ENCODE results near the gene MELK.
A peak's percentile ranks its signal among the peaks of the same experiment; 100 is the strongest.

Gene MELK

DNA sequence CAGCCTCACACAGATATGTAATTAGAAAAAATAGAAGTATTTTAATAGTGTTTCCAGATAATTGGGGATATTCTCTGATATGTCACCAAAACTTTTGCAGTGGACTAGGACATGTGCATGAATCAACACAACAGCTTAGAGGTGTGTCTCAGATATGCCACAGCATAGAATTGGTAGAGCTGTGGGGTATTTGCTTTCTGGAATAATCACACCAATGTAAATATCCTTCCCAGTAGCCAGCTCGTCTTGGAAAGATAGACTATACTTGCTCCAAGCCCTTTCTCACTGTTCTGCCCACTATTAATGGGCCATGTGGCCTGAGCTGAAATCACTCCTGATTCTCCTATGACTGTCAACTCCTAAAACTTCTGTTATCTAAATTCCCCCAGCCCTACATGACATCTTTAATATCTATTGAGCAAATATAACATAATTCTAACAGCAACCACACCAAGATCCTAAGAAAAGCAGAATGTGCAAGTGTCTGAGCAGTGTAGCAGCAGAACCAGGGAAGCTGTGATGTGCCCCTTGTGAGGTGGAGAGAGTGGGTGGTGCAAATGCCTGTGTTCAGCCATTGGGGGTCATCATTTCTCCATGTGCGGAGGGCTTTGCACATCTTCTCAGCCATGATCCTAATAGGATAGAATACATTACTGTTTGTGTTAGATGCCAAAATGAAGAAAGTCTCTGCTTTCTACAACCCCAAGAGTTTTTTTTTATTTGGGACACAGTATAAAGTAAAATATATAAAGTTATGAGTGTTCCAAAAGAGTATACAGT lies 65.0 kb downstream of the MELK start:
- TF ChIP-seq, protein P1, sequence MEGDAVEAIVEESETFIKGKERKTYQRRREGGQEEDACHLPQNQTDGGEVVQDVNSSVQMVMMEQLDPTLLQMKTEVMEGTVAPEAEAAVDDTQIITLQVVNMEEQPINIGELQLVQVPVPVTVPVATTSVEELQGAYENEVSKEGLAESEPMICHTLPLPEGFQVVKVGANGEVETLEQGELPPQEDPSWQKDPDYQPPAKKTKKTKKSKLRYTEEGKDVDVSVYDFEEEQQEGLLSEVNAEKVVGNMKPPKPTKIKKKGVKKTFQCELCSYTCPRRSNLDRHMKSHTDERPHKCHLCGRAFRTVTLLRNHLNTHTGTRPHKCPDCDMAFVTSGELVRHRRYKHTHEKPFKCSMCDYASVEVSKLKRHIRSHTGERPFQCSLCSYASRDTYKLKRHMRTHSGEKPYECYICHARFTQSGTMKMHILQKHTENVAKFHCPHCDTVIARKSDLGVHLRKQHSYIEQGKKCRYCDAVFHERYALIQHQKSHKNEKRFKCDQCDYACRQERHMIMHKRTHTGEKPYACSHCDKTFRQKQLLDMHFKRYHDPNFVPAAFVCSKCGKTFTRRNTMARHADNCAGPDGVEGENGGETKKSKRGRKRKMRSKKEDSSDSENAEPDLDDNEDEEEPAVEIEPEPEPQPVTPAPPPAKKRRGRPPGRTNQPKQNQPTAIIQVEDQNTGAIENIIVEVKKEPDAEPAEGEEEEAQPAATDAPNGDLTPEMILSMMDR (IDR thresholded peaks at IDR 0.05; ENCODE audit: insufficient read depth, low read length, poor library complexity, severe bottlenecking), result peak; percentile 8
- Histone ChIP-seq H3K27me3 (replicated peaks; ENCODE audit: control insufficient read depth, insufficient read depth, low read length) (no peaks in the 10 kb centered on the region), H3K36me3 (ENCODE audit: control insufficient read depth, insufficient read depth, low read length) (no peaks in the 10 kb centered on the region; the same call in 1 of the 2 replicates), H3K4me3 (replicated peaks; ENCODE audit: low read depth, low read length) (no peak overlapping the region)
- DNase-seq (ENCODE audit: extremely low read depth, insufficient read length), result no peak

- H3K4me3 ChIP-seq (replicated peaks; ENCODE audit: low read depth, low read length), result no peak overlapping the region
- H3K36me3 ChIP-seq (ENCODE audit: control insufficient read depth, insufficient read depth, low read length), result peaks cover 2% of the 10 kb centered on the region
- no peaks in the 10 kb centered on the region for H3K27me3 ChIP-seq (replicated peaks; ENCODE audit: control insufficient read depth, insufficient read depth, low read length)
- TF ChIP-seq, protein P1 (IDR thresholded peaks at IDR 0.05; ENCODE audit: insufficient read depth, low read length, poor library complexity, severe bottlenecking), result no peak
- no peak for DNase-seq (ENCODE audit: extremely low read depth, insufficient read length)
Measured at GRCh38 chr9:36640771-36641381, 68.2 kb downstream of the MELK start.

GRCh38 chr9:36642817-36643216 lies 70.1 kb downstream of the MELK start:
- DNase-seq (ENCODE audit: extremely low read depth, insufficient read length), result no peak
- Histone ChIP-seq H3K4me3 (replicated peaks; ENCODE audit: low read depth, low read length) (no peak overlapping the region), H3K36me3 (ENCODE audit: control insufficient read depth, insufficient read depth, low read length) (peaks cover 2% of the 10 kb centered on the region), H3K27me3 (replicated peaks; ENCODE audit: control insufficient read depth, insufficient read depth, low read length) (no peaks in the 10 kb centered on the region)
- TF ChIP-seq, protein P1 (IDR thresholded peaks at IDR 0.05; ENCODE audit: insufficient read depth, low read length, poor library complexity, severe bottlenecking), result no peak

GRCh38 chr9:36656842-36657241 lies 84.1 kb downstream of the MELK start:
- Histone ChIP-seq H3K4me3 (replicated peaks; ENCODE audit: low read depth, low read length) (no peak overlapping the region), H3K27me3 (replicated peaks; ENCODE audit: control insufficient read depth, insufficient read depth, low read length) (no peaks in the 10 kb centered on the region), H3K36me3 (ENCODE audit: control insufficient read depth, insufficient read depth, low read length) (peaks cover 2% of the 10 kb centered on the region)
- TF ChIP-seq, protein P1 (IDR thresholded peaks at IDR 0.05; ENCODE audit: insufficient read depth, low read length, poor library complexity, severe bottlenecking), result no peak
- no peak for DNase-seq (ENCODE audit: extremely low read depth, insufficient read length)

GRCh38 chr9:36659500-36659899 lies 86.8 kb downstream of the MELK start:
- H3K36me3 ChIP-seq (ENCODE audit: control insufficient read depth, insufficient read depth, low read length), result peaks cover 2% of the 10 kb centered on the region
- DNase-seq (ENCODE audit: extremely low read depth, insufficient read length), result no peak
- no peaks in the 10 kb centered on the region for H3K27me3 ChIP-seq (replicated peaks; ENCODE audit: control insufficient read depth, insufficient read depth, low read length)
- TF ChIP-seq, protein P1 (IDR thresholded peaks at IDR 0.05; ENCODE audit: insufficient read depth, low read length, poor library complexity, severe bottlenecking), result no peak
- H3K4me3 ChIP-seq (replicated peaks; ENCODE audit: low read depth, low read length), result no peak overlapping the region

Data from GM06990 (cell line).